ENCODE results near the gene MRPS2. TPM values are rescaled to one million over a fixed set of nuclear protein-coding genes. Genes with fewer than 3 reads are reported as not detected.
"Not testable (repeated sequence)": the region's sequence is repeated elsewhere in the genome, so short reads cannot be mapped to it uniquely, and the experiment has no call there.

The MRPS2 gene
- total RNA-seq, 2 experiments from 2014 or later: 34.7 to 38.0 TPM

DNA sequence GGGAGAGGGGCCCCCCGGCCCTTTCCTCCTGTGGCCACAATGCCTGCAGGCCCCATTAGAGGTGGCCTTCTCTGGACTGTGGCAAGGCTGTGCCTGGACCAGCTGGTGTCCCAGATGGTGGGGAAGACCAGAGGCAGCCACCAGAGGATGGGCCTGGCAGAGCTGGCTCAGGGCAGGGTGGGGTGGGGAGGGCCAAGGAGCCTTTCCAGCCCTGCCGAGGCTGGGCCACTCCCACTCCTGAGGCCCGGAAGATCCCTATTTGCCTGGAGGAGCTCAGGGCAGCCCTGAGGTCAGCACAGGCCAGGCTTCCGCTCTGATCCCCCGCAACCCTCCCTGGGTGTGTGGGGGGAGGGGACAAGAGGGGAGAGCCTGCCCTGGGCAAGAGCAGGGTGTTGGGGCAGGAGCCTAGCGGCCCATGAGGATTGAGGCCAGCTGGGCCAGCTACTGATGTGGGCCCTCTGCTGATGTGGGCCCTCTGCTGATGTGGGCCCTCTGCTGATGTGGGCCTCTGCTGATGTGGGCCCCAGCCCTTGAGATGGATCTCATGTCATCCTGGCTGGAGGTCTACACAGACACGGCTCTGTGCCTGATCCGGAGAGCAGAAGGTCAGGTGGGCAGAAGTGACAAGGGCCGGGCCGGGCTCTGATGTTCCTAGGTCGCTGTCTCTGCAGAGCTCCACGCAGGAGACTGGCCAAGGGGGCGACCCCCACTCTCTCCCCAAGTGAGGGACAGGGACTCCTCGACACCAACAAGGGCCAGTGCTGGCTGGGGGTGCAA, 6.0 kb downstream of the MRPS2 start:
- CTCF ChIA-PET: interaction anchor here (2.6 kb wide), 1 partner anchor 23 kb away, joined by 15 read pairs; no protein-coding TSS in a partner anchor
- peaks cover 16% of the 10 kb centered on the region for H3K36me3 Mint-ChIP-seq
- H3K9me3 Mint-ChIP-seq (ENCODE audit: low read depth): no peaks in the 10 kb centered on the region

GRCh38 chr9:135507104-135508035, 6.9 kb downstream of the MRPS2 start:
- Mint-ChIP-seq H3K4me1 (peaks cover 19% of the 10 kb centered on the region), H3K27me3 (peaks cover 12% of the 10 kb centered on the region), H3K36me3 (peaks cover 14% of the 10 kb centered on the region), H3K27ac (no peak overlapping the region), H3K4me3 (no peak overlapping the region), H3K9me3 (ENCODE audit: low read depth) (no peaks in the 10 kb centered on the region)
- no peak for ATAC-seq
- CTCF ChIA-PET: interaction anchor here (0.7 kb wide), 1 partner anchor 49 kb away, joined by 3 read pairs; no protein-coding TSS in a partner anchor
- DNase-seq: no peak

More for the DNA sequence above, 6.0 kb downstream of the MRPS2 start:
- H3K27ac Mint-ChIP-seq: no peak overlapping the region
- no peak overlapping the region for H3K4me3 Mint-ChIP-seq
- no peak for DNase-seq
- H3K27me3 Mint-ChIP-seq: peaks cover 12% of the 10 kb centered on the region
- no peak for ATAC-seq
- H3K4me1 Mint-ChIP-seq: peaks cover 21% of the 10 kb centered on the region

DNA sequence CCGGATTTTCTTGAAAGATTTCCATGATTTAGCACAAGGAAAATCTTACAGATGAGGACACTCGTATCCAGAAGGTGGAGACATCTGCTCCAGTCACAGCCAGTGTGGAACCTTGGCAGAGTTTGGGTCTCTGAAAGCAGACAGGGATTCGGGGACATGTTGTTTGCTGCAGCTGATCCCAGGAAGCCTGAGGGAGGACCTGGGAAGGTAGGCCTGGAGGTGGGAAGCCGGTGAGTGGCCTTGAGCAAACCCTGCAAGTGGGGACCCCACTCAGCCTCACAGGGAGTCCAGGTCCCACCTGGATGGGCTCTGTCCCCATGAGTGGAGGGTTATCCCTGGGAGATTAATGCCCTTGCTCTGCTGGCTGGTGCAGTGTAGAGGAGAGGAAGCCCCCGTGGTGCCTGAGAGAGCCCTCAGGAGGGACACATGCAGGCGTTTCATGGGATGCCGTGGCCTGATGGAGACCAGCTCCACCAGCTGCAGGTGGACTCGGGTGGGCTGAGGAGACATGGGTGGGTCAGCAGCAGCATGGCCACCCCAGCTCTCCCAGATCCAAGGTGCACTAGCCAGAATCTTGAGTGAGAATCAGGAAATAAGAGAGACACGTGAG, 7.8 kb downstream of the MRPS2 start:
- CTCF ChIA-PET: no interaction called here
- H3K4me3 Mint-ChIP-seq: no peak overlapping the region
- H3K4me1 Mint-ChIP-seq: peaks cover 17% of the 10 kb centered on the region
- peaks cover 12% of the 10 kb centered on the region for H3K27me3 Mint-ChIP-seq
- no peak for DNase-seq
- H3K9me3 Mint-ChIP-seq (ENCODE audit: low read depth): no peaks in the 10 kb centered on the region
- peaks cover 10% of the 10 kb centered on the region for H3K36me3 Mint-ChIP-seq
- no peak overlapping the region for H3K27ac Mint-ChIP-seq
- ATAC-seq: no peak

GRCh38 chr9:135509458-135509857, 9.0 kb downstream of the MRPS2 start:
- no peak for ATAC-seq
- CTCF ChIA-PET: no interaction called here
- Mint-ChIP-seq H3K9me3 (ENCODE audit: low read depth) (no peaks in the 10 kb centered on the region), H3K36me3 (peaks cover 3% of the 10 kb centered on the region), H3K4me3 (no peak overlapping the region), H3K27me3 (peaks cover 12% of the 10 kb centered on the region), H3K4me1 (peaks cover 17% of the 10 kb centered on the region), H3K27ac (no peak overlapping the region)
- no peak for DNase-seq

DNA sequence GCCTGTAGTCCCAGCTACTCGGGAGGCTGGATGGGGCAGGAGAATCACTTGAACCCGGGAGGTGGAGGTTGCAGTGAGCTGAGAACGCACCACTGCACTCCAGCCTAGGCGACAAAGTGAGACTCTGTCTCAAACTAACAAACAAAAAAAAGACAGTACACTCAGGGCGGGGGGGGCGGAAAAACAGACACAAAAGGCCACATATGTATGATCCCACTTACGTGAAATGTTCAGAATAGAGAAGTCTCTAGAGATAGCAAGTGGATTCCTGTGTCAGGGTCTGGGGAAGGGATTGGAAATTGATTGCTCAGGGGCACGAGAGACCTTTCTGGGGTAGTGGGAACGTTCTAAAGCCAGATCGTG, 11.7 kb downstream of the MRPS2 start:
- Mint-ChIP-seq H3K27ac (no peak overlapping the region), H3K27me3 (peaks cover 12% of the 10 kb centered on the region), H3K4me3 (no peak overlapping the region), H3K9me3 (ENCODE audit: low read depth) (no peaks in the 10 kb centered on the region), H3K4me1 (peaks cover 23% of the 10 kb centered on the region), H3K36me3 (no peaks in the 10 kb centered on the region)
- DNase-seq (no peak), ATAC-seq (no peak)
- CTCF ChIA-PET: interaction anchor here (0.6 to 1.6 kb wide), 2 partner anchors 8 to 43 kb away, joined by 3 to 6 read pairs; no protein-coding TSS in a partner anchor

- DNase-seq (no peak), ATAC-seq (no peak)
- H3K27ac Mint-ChIP-seq: no peak overlapping the region
- peaks cover 23% of the 10 kb centered on the region for H3K4me1 Mint-ChIP-seq
- no peak overlapping the region for H3K4me3 Mint-ChIP-seq
- CTCF ChIA-PET: interaction anchor here (0.6 to 1.6 kb wide), 2 partner anchors 8 to 44 kb away, joined by 3 to 6 read pairs; no protein-coding TSS in a partner anchor
- H3K36me3 Mint-ChIP-seq: no peaks in the 10 kb centered on the region
- no peaks in the 10 kb centered on the region for H3K9me3 Mint-ChIP-seq (ENCODE audit: low read depth)
- peaks cover 17% of the 10 kb centered on the region for H3K27me3 Mint-ChIP-seq
Observed at GRCh38 chr9:135512904-135513303, 12.4 kb downstream of the MRPS2 start.

DNA sequence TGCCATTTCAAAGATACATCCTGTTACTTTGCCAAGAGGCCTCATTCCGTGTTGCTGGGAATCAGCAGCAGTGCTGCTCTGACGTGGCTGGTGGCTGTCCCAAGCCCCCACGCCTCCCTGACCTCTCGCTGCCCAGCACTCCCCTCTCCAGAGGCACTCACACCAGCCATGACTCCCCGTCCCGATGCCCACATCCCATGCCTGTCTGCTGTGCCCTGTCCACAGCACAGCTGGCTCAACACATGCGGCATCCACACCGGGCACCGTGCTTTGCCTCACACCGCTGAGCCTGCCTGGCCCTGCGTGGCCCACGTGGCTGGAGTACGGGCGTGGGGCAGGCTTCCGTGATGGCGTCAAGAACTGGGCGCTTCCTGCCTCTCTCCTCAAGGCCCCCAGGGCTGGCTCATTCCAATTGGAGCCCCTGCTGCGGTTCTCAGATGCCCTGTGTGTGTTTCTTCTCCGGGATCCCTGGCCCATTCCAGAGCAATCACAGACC, 12.9 kb downstream of the MRPS2 start:
- no peaks in the 10 kb centered on the region for H3K36me3 Mint-ChIP-seq
- no peak for DNase-seq
- no peak for ATAC-seq
- peaks cover 23% of the 10 kb centered on the region for H3K4me1 Mint-ChIP-seq
- H3K27me3 Mint-ChIP-seq: peaks cover 20% of the 10 kb centered on the region
- no peak overlapping the region for H3K27ac Mint-ChIP-seq
- no peak overlapping the region for H3K4me3 Mint-ChIP-seq
- CTCF ChIA-PET: interaction anchor here (1.6 kb wide), 1 partner anchor 9 kb away, joined by 6 read pairs; no protein-coding TSS in a partner anchor
- no peaks in the 10 kb centered on the region for H3K9me3 Mint-ChIP-seq (ENCODE audit: low read depth)

- not testable (repeated sequence) for H3K27ac Mint-ChIP-seq; H3K4me3 Mint-ChIP-seq; H3K9me3 Mint-ChIP-seq (ENCODE audit: low read depth); ATAC-seq; H3K36me3 Mint-ChIP-seq; DNase-seq
- Mint-ChIP-seq H3K27me3 (peaks cover 21% of the 10 kb centered on the region), H3K4me1 (peaks cover 23% of the 10 kb centered on the region)
- CTCF ChIA-PET: interaction anchor here (1.1 kb wide), 1 partner anchor 16 kb away, joined by 3 read pairs; no protein-coding TSS in a partner anchor
Observed at GRCh38 chr9:135513906-135514305, 13.4 kb downstream of the MRPS2 start.

- peaks cover 23% of the 10 kb centered on the region for H3K4me1 Mint-ChIP-seq
- no peaks in the 10 kb centered on the region for H3K9me3 Mint-ChIP-seq (ENCODE audit: low read depth)
- no peak overlapping the region for H3K27ac Mint-ChIP-seq
- H3K27me3 Mint-ChIP-seq: peaks cover 19% of the 10 kb centered on the region
- CTCF ChIA-PET: interaction anchor here (0.8 to 1.1 kb wide), 2 partner anchors 10 to 17 kb away, joined by 3 read pairs; no protein-coding TSS in a partner anchor
- H3K36me3 Mint-ChIP-seq: no peaks in the 10 kb centered on the region
- DNase-seq (no peak), ATAC-seq (no peak)
- no peak overlapping the region for H3K4me3 Mint-ChIP-seq
Observed at GRCh38 chr9:135514342-135515082, 14.0 kb downstream of the MRPS2 start.

GRCh38 chr9:135515083-135515951, 14.8 kb downstream of the MRPS2 start:
- Mint-ChIP-seq H3K27me3 (peaks cover 20% of the 10 kb centered on the region), H3K36me3 (no peaks in the 10 kb centered on the region), H3K27ac (no peak overlapping the region), H3K4me1 (peaks cover 23% of the 10 kb centered on the region), H3K4me3 (no peak overlapping the region), H3K9me3 (ENCODE audit: low read depth) (no peaks in the 10 kb centered on the region)
- ATAC-seq (no peak), DNase-seq (no peak)
- CTCF ChIA-PET: interaction anchor here (0.8 to 1.1 kb wide), 2 partner anchors 11 to 18 kb away, joined by 3 read pairs; no protein-coding TSS in a partner anchor

DNA sequence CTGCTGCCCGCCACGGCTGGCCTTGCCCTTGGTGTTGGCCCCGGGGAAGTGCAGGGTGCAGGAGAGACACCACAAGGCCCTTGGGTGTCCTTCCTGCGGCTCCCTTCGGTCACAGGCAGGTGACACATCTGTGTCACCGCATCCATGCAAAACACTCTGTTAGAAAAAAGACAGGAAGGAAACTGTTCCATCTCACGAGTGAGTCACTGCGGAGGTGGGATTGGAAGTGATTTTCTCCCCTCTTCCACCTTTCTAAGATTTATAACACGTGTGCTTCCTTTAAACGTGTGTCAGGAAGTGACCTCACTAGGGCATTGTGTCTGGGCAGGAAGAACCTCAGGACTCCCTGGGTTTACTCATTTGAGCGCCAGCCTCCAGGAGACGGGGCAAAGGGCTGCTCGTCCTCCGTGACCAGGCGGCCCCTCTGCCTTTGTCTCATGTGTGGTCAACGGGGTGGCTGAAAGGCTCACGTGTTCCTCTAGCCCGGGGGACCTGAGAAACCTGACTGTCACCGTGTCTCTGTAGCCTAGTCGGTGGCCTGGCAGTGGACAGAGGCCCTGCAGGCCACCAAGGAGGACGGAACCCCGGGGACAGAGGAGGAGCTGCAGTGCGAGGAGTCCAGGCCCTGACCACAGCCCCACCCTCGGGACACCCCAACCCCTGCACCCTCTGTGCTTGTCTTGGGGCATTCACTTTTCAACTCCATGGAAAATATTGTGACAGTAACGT, 15.8 kb downstream of the MRPS2 start:
- ATAC-seq (no peak), DNase-seq (no peak)
- Mint-ChIP-seq H3K27me3 (peaks cover 19% of the 10 kb centered on the region), H3K27ac (no peak overlapping the region), H3K4me1 (peaks cover 17% of the 10 kb centered on the region), H3K9me3 (ENCODE audit: low read depth) (no peaks in the 10 kb centered on the region), H3K36me3 (no peaks in the 10 kb centered on the region), H3K4me3 (no peak overlapping the region)
- CTCF ChIA-PET: no interaction called here

Measured in activated CD8-positive, alpha-beta memory T cell treated with anti-CD3 and anti-CD28 coated beads, Interleukin-2, amount 10 ng/mL, durations not matched to agents 7 days and 5 days (primary cell).